ENCODE results near the gene TF.

Gene TF

DNA sequence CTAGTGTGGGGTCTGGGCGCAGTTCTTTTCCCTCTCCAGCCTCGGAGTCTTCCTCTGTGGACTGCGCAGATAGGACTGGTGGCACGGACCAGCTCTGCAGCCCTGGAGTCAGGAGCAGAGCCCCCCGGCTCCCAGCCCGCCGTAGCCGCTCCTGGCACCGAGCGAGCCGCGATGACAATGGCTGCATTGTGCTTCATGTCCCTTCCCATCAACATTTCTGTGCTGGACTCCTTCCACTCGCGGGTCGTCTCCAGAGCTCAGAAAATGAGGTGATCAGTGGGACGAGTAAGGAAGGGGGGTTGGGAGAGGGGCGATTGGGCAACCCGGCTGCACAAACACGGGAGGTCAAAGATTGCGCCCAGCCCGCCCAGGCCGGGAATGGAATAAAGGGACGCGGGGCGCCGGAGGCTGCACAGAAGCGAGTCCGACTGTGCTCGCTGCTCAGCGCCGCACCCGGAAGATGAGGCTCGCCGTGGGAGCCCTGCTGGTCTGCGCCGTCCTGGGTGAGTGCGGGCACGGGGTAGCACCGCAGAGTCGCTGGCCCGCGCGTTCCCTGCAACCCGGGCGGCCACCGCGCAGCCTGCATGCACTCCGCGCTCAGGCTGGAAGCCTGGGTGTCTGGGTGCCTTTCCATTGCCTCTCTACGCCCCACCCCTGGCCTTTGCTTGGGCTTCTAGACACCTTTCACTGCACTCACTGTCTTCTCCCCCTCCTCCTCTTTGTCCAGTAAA is at the start of gene TF:
TSS of gene TF (plus strand) at position 413 of the 731 bp plus-strand sequence. CDS start at position 461, 48 bp downstream.
- DNase-seq (ENCODE audit: extremely low spot score), result no peak
- TF ChIP-seq SP1 (IDR thresholded peaks at IDR 0.05) (no peak), ZNF384 (IDR thresholded peaks at IDR 0.05) (no peak), FOXK2 (IDR thresholded peaks at IDR 0.05) (no peak), NFRKB (IDR thresholded peaks at IDR 0.05) (no peak), ARNT (IDR thresholded peaks at IDR 0.05) (no peak), FOXA1 (IDR thresholded peaks at IDR 0.05) (no peak), PKNOX1 (IDR thresholded peaks at IDR 0.05) (no peak), FOXM1 (IDR thresholded peaks at IDR 0.05; ENCODE audit: borderline replicate concordance) (no peak), TARDBP (IDR thresholded peaks at IDR 0.05) (no peak), CTBP1 (IDR thresholded peaks at IDR 0.05; ENCODE audit: borderline replicate concordance) (no peak)
- CTCF ChIA-PET, result no interaction called here
- POLR2A ChIA-PET, result no interaction called here

DNA sequence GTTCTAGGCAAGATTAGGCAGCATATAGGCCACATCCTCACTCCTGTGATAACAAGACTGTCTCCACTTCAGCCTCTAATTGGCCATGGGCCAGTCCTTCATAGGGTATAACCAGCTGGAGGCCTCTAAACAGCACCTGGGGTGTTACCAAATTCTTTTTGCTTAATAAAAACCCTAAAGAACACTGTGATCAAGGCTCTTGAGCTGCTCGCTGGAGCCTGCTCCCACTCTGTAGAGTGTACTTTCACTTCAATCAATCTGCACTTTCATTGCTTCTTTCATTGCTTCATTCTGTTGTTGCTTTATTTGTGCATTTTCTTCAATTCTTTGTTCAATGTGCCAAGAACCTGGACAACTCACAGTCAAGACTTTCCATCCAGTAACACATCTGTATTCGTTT is 48.2 kb upstream of the TF start:
- no peak for DNase-seq (ENCODE audit: extremely low spot score)
- POLR2A ChIA-PET, result no interaction called here
- CTCF ChIA-PET, result no interaction called here
- TF ChIP-seq FOXK2 (IDR thresholded peaks at IDR 0.05) (no peak), LEF1 (IDR thresholded peaks at IDR 0.05; ENCODE audit: borderline replicate concordance) (no peak), TARDBP (IDR thresholded peaks at IDR 0.05) (no peak), ARNT (IDR thresholded peaks at IDR 0.05) (no peak), BHLHE40 (IDR thresholded peaks at IDR 0.05; ENCODE audit: borderline replicate concordance) (no peak), ELF4 (IDR thresholded peaks at IDR 0.05) (no peak), PKNOX1 (IDR thresholded peaks at IDR 0.05) (no peak), FOXM1 (IDR thresholded peaks at IDR 0.05; ENCODE audit: borderline replicate concordance) (no peak), CTBP1 (IDR thresholded peaks at IDR 0.05; ENCODE audit: borderline replicate concordance) (no peak), L3MBTL2 (conservative IDR thresholded peaks at IDR 0.05) (no peak), NFRKB (IDR thresholded peaks at IDR 0.05) (no peak), FOXA1 (IDR thresholded peaks at IDR 0.05) (no peak), SP1 (IDR thresholded peaks at IDR 0.05) (no peak), ZNF384 (IDR thresholded peaks at IDR 0.05) (no peak), SUZ12 (IDR thresholded peaks at IDR 0.05) (no peak), HDGF (IDR thresholded peaks at IDR 0.05; ENCODE audit: borderline replicate concordance) (no peak)

DNA sequence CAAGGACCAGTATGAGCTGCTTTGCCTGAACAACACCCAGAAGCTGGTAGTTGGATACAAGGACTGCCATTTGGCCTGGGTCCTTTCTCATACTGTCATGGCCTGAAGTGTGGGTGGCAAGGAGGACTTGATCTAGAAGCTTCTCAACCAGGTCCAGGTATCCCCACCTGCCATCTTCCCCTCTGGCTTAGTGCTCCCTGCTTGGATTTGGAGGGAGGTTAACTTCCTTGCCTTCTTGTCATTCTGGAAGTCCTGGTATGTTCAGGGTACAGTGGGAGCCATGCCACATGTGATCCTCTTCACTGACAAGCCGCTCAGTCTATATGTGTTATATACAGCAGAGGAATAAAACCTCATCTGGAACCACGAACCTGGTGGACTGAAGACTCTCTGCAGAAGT is 46.7 kb upstream of the TF start:
- TF ChIP-seq BHLHE40 (IDR thresholded peaks at IDR 0.05; ENCODE audit: borderline replicate concordance) (no peak), ELF4 (IDR thresholded peaks at IDR 0.05) (no peak), L3MBTL2 (conservative IDR thresholded peaks at IDR 0.05) (no peak), ARNT (IDR thresholded peaks at IDR 0.05) (no peak), LEF1 (IDR thresholded peaks at IDR 0.05; ENCODE audit: borderline replicate concordance) (no peak), TARDBP (IDR thresholded peaks at IDR 0.05) (no peak), SP1 (IDR thresholded peaks at IDR 0.05) (no peak), FOXA1 (IDR thresholded peaks at IDR 0.05) (no peak), HDGF (IDR thresholded peaks at IDR 0.05; ENCODE audit: borderline replicate concordance) (no peak), NFRKB (IDR thresholded peaks at IDR 0.05) (no peak), PKNOX1 (IDR thresholded peaks at IDR 0.05) (no peak), FOXK2 (IDR thresholded peaks at IDR 0.05) (no peak), SUZ12 (IDR thresholded peaks at IDR 0.05) (no peak), CTBP1 (IDR thresholded peaks at IDR 0.05; ENCODE audit: borderline replicate concordance) (no peak), ZNF384 (IDR thresholded peaks at IDR 0.05) (no peak)
- POLR2A ChIA-PET, result no interaction called here

DNA sequence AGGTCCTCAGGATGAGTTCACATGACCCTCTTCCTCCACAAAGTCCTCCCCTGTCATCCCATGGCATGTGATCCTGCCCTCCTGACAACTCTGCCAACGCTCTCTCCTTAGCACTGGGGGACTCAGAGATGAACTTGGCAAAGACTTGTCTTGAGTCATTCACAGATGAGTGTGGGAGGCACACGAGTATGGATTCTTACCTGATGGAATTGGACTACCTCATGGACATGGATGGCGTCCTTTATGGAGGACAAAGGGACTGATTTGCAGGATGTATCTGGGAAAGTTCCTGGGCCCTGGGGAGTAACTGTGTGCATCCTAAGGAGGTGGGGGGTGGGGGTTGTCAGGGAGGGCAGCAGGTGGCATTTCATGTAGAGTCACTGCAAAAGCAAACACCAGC is 46.3 kb upstream of the TF start:
- TF ChIP-seq CTBP1 (IDR thresholded peaks at IDR 0.05; ENCODE audit: borderline replicate concordance), result no peak
- TF ChIP-seq HDGF (IDR thresholded peaks at IDR 0.05; ENCODE audit: borderline replicate concordance), result no peak
- TF ChIP-seq NFRKB (IDR thresholded peaks at IDR 0.05), result no peak
- no peak for TF ChIP-seq SP1 (IDR thresholded peaks at IDR 0.05)
- TF ChIP-seq FOXA1 (IDR thresholded peaks at IDR 0.05), result no peak
- TF ChIP-seq BHLHE40 (IDR thresholded peaks at IDR 0.05; ENCODE audit: borderline replicate concordance), result no peak
- no peak for TF ChIP-seq L3MBTL2 (conservative IDR thresholded peaks at IDR 0.05)
- TF ChIP-seq SUZ12 (IDR thresholded peaks at IDR 0.05), result no peak
- TF ChIP-seq FOXK2 (IDR thresholded peaks at IDR 0.05), result no peak
- no peak for TF ChIP-seq LEF1 (IDR thresholded peaks at IDR 0.05; ENCODE audit: borderline replicate concordance)
- TF ChIP-seq TARDBP (IDR thresholded peaks at IDR 0.05), result no peak
- TF ChIP-seq ARNT (IDR thresholded peaks at IDR 0.05), result no peak
- TF ChIP-seq FOXM1 (IDR thresholded peaks at IDR 0.05; ENCODE audit: borderline replicate concordance), result no peak
- TF ChIP-seq ELF4 (IDR thresholded peaks at IDR 0.05), result no peak
- DNase-seq (ENCODE audit: extremely low spot score), result no peak
- ChIA-PET POLR2A (no interaction called here), CTCF (no interaction called here)

More for the DNA sequence above, 46.7 kb upstream of the TF start:
- CTCF ChIA-PET, result no interaction called here
- DNase-seq (ENCODE audit: extremely low spot score), result no peak

- no peak for TF ChIP-seq NFRKB (IDR thresholded peaks at IDR 0.05)
- no peak for TF ChIP-seq FOXM1 (IDR thresholded peaks at IDR 0.05; ENCODE audit: borderline replicate concordance)
- no peak for TF ChIP-seq CTBP1 (IDR thresholded peaks at IDR 0.05; ENCODE audit: borderline replicate concordance)
- TF ChIP-seq SP1 (IDR thresholded peaks at IDR 0.05), result no peak
- no peak for TF ChIP-seq LEF1 (IDR thresholded peaks at IDR 0.05; ENCODE audit: borderline replicate concordance)
- no peak for TF ChIP-seq HDGF (IDR thresholded peaks at IDR 0.05; ENCODE audit: borderline replicate concordance)
- TF ChIP-seq ZNF384 (IDR thresholded peaks at IDR 0.05), result no peak
- TF ChIP-seq FOXA1 (IDR thresholded peaks at IDR 0.05), result no peak
- no peak for TF ChIP-seq BHLHE40 (IDR thresholded peaks at IDR 0.05; ENCODE audit: borderline replicate concordance)
- no peak for TF ChIP-seq TARDBP (IDR thresholded peaks at IDR 0.05)
- no peak for TF ChIP-seq FOXK2 (IDR thresholded peaks at IDR 0.05)
- no peak for TF ChIP-seq ARNT (IDR thresholded peaks at IDR 0.05)
- no peak for TF ChIP-seq L3MBTL2 (conservative IDR thresholded peaks at IDR 0.05)
- TF ChIP-seq SUZ12 (IDR thresholded peaks at IDR 0.05), result no peak
- no peak for TF ChIP-seq PKNOX1 (IDR thresholded peaks at IDR 0.05)
- TF ChIP-seq ELF4 (IDR thresholded peaks at IDR 0.05), result no peak
- DNase-seq (ENCODE audit: extremely low spot score), result no peak
- CTCF ChIA-PET, result no interaction called here
- POLR2A ChIA-PET, result no interaction called here
Observed at GRCh38 chr3:133700351-133700750, 45.8 kb upstream of the TF start.

Data from HEK293T (cell line).